DOHH2 (cell line): ENCODE results near the gene TRPM8.

ENCODE experiments used
- CTCF ChIP-seq: fragments of 200-600 bp; sonication (generic); IDR thresholded peaks from one replicate; pipeline ENCODE4 v1.5.1; 2014; ENCODE audit warnings: antibody characterized with exemption, mild to moderate bottlenecking, low read depth, low read length; ENCODE audit not compliant: poor library complexity, severe bottlenecking
- EZH2phosphoT487 ChIP-seq: fragments of 200-600 bp; sonication (generic); IDR thresholded peaks from 2 replicates; pipeline ENCODE4 v1.6.1; 2017; ENCODE audit warnings: borderline replicate concordance, mild to moderate bottlenecking, antibody characterized with exemption, low read length, moderate library complexity, mixed read lengths

- no peak for TF ChIP-seq CTCF
- TF ChIP-seq EZH2phosphoT487 = no peak
Measured at GRCh38 chr2:234060236-234060635, 143.1 kb downstream of the TRPM8 start.
